AG20443 (cell line): ENCODE results near the gene TGFBRAP1.
A peak's percentile ranks its signal among the peaks of the same experiment; 100 is the strongest.

ENCODE experiments used
- DNase-seq: peaks from one replicate; pipeline ENCODE4 v3.0.0; 2012; ENCODE audit warnings: low spot score, mixed read lengths

The TGFBRAP1 gene

DNA sequence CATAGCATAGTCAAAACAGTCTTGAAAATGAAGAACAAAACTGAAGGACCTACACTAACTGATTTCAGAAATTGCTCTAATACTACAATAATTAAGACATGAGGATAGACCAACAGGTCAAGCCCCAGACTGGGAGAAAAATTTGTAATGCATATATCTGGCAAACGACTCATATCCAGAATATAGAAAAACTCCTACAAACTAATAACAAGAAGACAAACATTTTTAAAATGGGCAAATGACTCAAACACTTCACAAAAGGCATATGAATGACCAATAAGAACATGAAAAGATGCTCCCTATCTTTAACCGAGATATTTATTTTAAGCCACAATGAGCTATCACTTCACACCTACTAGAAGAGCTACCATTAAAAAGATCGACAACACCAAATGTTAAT lies 14.2 kb downstream of the TGFBRAP1 start:
- no peak for DNase-seq

DNA sequence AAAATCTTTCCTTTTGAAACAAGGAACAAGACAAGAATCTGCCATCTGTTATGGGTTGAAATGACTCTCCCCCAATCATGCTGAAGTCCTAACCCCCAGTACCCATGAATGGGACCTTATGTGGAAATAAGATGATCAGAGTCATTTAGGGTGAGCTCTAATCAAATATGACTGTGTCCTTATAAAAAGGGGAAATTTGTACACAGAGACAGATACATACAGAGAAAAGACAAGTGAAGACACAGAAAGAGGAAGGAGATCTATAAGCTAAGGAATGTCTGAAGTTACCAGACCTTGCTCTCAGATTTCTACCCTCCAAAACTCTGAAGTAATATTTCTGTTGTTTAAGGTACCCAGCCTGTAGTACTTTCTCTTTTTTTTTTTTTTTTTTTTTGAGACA lies 15.7 kb downstream of the TGFBRAP1 start:
- no peak for DNase-seq

DNA sequence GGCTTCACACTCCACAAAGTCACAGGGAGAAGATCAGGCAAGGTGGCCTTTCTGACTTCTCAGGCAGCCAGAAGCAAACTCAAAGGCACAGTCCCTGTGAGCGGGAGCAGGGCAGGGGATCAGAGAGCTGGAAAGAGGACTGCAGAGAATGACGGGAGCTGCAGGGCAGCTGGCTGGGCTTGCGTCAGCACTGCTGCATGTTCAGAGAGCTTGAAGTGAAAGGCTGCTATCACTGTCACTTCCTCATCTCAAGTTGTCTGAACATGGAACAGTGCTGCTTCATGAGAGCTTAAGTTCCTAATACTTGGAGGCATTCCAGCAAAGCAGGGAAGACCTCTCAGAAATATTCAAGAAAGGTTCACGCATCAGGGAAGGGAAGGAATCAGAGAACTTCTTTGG lies 20.4 kb downstream of the TGFBRAP1 start:
- no peak for DNase-seq

DNA sequence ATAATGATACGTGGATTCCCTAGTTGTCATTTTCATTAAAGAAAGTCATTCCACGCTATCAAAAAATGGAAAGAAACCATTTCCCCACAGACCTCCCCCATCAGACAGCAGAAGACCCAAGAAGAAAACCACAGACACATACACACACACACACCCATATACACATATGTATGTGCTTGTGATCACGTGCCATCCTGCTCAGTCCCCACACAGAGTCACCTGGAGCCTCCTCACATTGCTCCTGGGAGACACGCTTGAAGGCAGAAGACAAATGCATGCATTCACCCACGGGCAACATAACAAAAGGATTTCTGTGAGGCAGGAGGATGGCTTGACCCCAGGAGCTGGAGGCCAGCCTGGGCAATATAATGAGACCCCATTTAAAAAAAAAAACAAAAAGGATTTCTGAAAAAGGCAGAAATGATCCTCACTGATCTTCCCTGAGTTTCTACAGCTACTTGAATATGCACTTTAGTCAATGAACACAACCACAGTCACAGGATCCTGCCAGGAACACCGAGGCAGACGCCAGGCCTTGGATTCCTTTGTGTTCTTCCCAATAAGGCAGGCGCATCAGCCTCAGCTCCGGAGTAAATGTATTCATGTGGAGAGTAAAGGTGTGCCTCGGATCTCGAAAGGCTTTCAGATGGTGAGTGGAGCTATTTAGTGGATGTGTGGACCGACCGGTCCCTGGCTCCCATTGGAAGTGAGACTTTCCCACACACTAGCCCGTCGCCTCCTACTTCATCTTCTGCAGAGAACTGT lies 21.0 kb downstream of the TGFBRAP1 start:
- no peak for DNase-seq

DNA sequence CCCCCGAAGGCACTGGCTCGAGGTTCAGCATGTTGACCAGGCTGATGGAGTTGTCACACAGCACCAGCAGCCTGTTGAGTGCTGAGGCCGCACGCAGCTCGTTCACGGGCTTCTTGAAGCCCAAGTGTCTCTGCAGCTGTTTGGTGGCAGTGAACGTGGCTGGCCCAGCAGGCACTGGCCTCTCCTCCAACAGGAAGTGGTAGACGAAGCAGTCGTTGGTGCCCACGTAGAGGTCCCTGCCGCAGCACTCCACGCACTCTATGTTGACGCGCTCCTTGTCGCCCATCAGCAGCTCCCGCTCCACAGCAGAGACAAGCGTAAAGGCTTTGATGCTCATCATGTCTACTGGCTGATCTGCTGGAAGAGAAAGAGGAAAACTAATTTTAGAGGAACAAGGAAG lies 21.6 kb downstream of the TGFBRAP1 start:
- no peak for DNase-seq

DNA sequence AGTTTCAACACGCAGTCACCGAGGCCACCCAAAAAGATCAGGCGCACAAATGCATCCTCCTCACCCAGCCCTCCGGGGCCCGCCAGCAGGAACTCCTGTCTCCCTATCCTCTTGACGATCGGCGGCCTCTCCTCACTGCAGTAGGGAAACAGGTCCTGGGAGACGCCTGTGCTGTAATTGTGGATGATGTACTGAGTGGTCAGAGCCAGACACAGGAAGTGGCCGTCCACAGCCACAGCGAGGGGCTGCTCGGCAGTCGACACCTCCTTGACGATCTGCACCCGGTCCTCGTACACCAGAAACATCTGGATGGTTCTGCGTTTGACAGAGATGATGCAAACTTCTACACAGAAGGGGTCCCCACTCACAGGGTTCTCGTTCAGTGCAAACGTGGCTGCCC lies 22.0 kb downstream of the TGFBRAP1 start:
- no peak for DNase-seq

DNA sequence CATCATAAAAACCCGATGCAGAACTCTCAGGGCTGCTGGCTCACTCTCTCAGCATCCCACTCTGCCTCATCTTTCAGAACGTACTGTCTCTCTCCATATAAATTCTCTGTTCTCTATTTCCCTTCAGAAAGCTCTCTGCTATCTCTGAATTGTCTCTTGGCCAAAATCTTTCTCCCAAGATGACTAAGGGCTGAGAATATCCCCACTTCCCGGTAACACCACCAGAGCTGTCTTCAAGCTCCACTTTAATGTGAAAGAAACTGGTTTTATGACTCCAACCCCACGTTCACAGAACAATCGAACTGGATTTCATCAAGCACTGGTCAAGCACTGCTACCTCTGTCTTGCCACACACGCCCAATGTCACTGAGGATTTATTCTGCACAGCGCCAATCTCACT lies 22.4 kb downstream of the TGFBRAP1 start:
- DNase-seq: no peak

DNA sequence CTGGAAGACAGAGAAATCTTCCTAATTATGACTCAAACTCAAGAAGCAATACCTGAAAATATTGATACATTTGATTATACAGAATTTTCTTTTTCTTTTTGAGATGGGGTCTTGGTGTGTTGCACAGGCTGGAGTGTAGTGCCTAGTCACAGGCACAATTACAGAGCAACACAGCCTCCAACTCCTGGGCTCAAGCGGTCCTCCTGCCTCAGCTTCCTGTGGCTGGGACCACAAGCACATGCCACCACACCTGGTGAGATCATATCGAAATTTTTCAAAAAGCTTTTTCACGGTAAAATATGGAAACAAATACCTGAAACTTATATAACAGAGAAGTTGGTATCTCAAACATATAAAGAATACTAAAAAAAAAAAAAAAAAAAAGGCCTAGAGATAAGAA lies 27.9 kb downstream of the TGFBRAP1 start:
- no peak for DNase-seq

DNA sequence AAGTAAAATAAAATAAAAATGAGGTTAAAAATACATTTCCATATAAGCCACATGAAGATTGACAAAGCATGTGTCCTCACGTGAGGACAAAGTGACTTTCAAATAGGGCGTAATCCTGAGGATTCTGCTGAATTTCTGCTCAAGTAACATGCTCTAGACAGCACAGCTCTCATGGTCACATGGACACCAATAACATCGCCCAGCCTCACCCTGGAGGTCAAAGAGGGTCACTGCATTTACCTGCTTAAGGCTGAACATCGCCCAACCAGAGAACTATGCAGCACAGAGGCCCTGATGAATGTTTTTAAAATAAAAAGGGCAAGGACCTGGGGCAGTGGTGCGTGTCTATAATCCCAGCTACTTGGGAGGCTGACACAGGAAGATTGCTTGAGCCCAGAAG lies 30.2 kb downstream of the TGFBRAP1 start:
- DNase-seq: no peak

DNA sequence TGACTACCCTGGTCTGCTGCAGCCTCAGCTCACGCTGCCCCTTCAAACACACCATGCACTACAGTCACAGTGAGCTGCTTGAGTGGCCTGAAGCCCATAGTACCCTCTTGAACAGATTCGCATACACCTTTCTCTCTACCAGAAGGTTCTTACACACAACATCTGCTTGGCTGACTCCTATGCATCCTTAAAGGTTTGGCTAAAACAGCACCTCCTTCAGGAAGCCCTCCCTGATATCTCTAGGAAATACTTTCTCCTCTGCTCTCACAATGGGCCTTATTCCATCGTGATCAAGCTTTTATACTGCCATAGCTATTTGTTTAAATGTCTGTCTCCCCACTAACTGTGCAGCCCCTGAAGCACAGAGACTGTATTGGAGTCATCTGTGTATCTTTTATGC lies 31.5 kb downstream of the TGFBRAP1 start:
- no peak for DNase-seq

DNA sequence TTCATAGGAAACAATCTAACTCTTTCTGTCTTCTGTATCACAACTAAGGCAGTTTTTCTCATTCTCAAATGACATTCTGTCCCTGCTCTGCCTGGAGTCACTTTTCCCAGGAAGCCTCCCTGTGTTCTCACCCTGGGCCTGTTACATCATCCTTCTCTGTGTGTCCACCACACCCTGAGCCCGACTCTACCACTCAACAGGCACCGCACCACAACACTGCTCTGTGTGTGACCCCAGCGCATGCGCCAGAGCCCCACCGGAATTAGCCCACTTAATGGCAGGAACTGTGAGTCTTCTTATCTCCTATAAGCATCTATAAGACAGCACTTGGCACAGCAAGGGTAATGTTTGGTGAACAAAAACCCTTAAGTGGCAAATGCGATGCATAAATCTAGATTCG lies 32.3 kb downstream of the TGFBRAP1 start:
- no peak for DNase-seq

DNA sequence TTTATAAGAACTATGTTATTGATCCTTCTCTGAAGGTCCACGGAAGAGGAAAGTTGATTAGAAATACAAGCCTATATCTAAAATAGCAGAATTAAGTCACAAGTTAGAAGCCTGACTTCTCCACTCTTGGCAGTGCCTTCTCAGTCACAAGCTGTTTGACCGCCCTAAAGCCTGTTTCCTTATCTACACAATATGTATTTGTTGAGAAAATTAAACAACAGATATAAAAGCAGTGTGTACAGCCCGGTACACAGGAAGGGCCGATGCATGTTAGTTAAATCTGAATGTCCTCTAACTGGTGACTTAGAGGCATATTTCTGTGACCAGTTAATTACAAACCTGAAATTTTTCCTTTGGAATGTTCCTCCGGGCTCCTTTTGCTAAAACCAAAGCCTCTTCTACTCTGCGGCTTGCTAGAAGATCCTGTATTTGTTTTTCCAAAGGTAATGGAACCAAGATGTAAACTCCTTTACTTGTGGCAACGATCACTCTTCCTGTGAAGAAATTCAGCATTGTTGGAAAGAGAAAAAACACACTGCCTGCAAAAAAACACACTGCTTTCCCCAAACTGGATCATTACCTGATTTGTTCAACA lies 33.4 kb downstream of the TGFBRAP1 start:
- DNase-seq: no peak

DNA sequence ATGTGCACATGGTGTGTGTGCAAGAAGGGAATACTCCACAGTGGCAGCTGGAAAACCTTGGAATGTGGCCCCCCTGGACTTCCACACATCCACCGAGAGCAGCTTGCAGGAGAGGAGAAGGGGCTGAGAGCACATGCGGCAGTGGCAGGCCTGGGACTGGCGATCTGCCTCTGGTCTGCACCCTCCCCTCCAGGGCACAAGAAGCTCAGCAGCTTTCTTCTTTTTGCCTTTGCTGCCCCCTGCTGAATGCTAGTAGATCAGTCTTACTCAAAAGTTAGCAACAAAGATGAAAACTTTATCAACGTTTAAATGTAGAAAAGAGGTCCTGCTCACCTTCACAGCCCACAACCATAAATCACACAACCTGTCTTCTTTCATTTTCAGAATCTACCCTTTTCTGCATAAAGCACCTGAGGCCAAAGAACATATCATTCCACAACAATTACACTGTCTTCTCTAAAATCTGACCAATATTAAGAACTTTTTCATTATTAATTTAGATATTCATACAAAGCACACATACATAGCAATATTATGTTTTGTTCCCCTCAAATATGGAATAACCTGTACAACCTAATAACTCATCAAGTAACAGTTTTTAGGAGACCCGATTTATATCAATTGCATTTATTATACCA lies 34.6 kb downstream of the TGFBRAP1 start:
- DNase-seq: peak; percentile 88

DNA sequence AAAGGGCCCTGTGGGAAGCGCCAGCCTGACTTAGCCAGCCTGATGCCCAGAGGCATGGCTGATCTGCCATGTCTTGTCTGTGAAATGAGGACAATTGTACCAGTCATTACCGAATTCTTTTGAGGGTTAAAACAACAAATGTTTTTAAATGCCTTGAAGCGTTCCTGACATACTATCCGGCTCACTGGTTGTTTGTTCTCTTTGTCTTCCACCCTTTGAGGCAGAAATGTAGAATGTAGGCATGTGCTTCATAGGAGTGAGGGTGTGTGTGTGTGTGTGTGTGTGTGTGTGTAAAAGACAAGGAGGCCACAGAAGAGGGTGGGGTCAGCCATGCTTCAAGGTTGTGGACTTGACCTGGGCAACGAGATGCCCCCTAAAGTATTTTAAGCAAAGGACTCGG lies 35.5 kb downstream of the TGFBRAP1 start:
- no peak for DNase-seq

DNA sequence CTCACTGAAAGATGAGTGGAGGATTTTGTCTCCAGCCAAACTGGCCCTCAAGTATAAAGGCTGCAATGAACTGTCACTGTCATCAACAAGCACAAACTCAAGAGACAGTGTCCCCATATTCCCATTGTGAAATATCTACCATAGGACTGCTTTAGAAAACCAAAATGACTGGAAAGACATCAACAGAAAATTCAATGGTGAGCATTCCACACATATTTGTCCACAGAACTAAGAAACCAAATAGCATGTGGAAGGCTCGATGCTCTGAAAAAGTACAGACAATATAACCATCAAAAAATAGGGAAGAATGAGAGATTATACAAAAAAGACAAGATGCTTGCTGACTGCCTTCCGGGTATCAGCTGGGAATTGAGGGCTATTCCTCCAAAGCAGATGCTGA lies 37.6 kb downstream of the TGFBRAP1 start:
- DNase-seq: peak; percentile 28

DNA sequence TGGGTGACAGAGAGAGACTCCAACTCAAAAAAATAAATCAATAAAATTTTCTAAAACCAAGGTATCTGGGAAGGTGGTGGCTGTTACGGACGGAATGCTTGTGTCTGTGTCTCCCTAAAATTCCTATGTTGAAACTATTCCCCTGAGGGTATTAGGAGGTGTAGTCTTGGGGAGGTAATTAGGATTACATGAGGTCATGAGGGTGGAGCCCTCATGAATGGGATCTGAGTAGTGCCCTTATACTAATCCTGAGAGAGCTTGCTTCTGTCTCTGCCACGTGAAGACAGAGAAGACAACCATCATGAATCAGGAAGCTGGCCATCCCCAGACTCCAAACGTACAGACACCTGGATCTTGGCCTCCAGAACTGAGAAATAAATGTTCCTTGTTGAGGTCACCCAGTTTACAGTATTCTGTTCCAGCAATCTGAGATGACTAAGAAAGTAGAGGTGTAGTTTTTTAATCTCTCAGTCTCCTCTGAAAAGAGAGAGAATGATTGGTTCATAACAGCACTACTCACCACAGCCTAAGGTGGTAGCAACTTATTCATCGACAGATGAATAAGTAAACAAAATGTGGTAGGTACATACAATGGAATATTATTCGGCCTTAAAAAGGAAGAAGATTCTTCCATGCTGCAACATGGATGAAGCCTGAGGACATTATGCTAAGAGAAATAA lies 38.4 kb downstream of the TGFBRAP1 start:
- DNase-seq: no peak

DNA sequence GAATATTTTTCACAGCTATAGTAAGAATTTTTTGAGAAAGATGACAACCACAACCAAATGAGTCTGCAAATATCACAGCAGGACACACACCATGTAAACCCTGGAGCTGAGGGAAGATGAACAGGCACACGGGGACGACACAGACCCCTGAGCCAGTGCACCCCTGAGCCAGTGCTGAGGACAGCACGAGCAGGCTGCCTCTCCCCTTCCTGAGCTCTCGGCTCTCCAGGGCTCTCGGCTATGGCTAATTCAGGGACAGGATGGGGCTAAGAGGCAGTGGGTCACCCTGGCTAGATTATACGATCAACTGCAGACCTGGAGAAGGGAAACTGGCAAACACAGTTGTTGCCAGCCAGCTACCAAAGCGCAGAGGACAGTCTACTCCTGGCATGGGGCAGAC lies 41.4 kb downstream of the TGFBRAP1 start:
- DNase-seq: no peak

DNA sequence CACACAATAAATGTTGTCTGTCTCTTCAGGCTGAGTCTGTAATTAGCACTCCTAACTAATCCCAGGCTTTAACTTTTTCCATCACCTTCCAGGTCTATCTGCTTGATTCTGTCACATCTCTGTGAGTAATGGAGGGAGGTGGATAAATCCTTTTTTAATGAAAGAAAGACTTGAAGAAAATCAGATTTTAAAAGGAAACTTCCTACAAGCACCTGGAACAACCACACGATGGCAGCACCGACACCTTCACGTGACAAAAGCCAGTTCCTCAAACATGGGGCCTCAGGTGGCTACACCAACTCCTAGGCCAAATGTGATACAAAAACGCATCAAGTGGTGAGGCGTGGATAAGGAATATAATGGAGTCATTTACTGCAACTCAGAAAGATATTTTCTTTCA lies 41.8 kb downstream of the TGFBRAP1 start:
- peak; percentile 43 for DNase-seq

DNA sequence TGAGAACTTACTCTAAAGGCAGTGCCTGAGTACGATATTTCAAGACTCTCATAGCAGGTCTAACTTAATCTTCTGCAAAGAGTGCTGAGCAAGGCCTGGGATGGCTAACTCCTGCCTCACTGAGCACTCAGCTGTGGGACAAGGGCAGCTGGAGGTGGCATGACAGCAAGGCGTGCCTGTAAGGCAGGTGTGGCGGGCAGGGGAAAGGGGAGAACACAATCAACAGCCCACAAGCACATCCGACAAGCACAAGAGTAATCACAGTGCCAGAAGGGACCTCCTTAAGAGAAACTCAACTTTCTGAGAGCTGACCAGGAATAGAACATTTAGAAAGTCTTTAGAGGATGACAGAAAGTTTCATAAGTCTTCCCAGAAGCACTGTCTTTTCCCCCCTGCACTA lies 46.0 kb downstream of the TGFBRAP1 start:
- no peak for DNase-seq

DNA sequence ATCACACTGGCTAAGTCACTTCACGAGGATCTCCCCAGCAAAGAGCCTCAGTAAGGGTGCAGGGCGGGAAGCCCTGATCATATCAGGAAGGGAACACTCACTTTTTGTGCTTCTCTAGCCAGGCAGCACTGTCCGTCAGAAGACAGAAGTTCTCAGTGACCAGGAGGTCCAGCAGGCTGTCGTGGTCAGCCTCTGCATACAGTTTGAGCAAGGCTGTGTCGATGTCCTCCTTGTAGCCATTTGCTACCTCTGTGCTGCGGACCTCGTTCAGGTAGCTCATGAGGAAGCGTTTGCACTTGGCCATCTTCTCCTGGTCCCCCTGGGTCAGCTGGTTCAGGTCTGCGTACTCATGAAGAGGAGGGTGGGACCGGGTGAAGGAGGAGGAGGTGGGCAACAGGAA lies 49.3 kb downstream of the TGFBRAP1 start:
- no peak for DNase-seq

DNA sequence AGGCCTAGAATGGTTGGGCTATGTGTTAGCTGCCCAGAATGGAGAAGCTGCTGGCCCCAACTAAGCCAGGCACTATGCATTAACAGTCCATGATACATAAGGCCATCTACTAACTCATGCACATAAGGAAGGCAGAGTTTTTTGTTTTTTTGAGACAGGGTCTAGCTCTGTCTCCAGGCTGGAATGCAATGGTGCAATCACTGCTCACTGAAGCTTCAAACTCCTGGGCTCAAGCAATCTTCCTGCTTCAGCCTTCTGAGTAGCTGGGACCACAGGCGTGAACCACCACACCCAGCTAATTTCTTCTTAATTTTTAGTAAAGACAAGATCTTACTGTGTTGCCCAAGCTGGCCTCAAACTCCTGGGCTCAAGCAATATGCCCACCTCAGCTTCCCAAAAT lies 50.4 kb downstream of the TGFBRAP1 start:
- DNase-seq: no peak

DNA sequence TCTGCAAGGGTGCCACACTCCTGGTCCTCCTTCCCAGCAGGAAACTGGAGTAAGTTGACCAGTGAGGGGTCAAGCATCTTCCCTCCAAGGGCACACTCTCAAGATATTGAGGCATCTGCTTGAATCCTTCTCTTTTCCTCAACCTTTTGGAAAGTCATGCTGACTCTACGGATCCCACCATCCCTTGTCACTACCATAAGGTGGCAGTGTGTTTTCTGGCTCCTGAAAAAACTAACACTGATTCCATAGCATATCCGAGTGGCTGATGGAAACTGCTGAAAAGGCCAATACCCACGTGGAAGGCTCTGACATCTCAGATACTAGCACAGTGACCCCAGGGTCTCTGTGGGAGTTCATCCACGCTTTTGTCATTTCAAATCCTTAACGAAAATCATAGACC lies 50.9 kb downstream of the TGFBRAP1 start:
- no peak for DNase-seq

DNA sequence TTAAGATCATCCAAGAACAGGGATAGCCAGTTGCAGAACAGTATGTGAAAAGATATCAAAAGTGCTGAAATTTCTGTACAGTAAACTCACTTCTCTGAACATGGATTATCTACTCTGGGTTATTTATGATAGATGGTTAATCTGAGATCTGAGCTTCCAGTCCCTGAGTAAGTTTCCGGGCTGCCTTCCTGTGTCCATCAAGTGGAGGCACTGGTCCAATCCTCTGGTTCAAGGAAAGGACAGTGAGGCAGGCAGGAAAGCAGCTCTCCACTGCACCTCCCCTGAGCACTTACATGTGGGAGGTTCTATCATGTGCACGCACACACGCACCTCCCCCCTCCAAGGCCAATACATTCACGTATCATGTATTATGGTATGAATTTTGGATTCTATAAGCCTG lies 55.5 kb downstream of the TGFBRAP1 start:
- DNase-seq: no peak
